Duodenal mucosa (tissue), 2 donors: ENCODE data around the gene SYT14.
"Not testable (repeated sequence)": the region's sequence is repeated elsewhere in the genome, so short reads cannot be mapped to it uniquely, and the experiment has no call there.

ENCODE experiments used
- H3K27ac ChIP-seq: one replicate; pipeline ENCODE4 v1.7.0; 2013; ENCODE audit warnings: low read depth, low read length
- H3K27me3 ChIP-seq, 2 donors: one replicate each; pipeline ENCODE4 v1.7.0; 2013; ENCODE audit warnings: low read length in 2 of 2, control low read depth in 1 of 2; ENCODE audit not compliant: insufficient read depth in 2 of 2, control insufficient read depth in 1 of 2
- H3K36me3 ChIP-seq, 2 donors: one replicate each; pipeline ENCODE4 v1.7.0; 2013; ENCODE audit warnings: low read length in 2 of 2, control low read depth in 1 of 2; ENCODE audit not compliant: insufficient read depth in 2 of 2, control insufficient read depth in 1 of 2
- H3K4me1 ChIP-seq, 2 donors: one replicate each; pipeline ENCODE4 v1.7.0; 2013; ENCODE audit warnings: low read length in 2 of 2, control low read depth in 1 of 2; ENCODE audit not compliant: insufficient read depth in 2 of 2, control insufficient read depth in 1 of 2
- H3K4me3 ChIP-seq, 2 donors: one replicate each; pipeline ENCODE4 v1.7.0; 2013; ENCODE audit warnings: low read length in 2 of 2, low read depth in 1 of 2
- H3K9ac ChIP-seq, 2 donors: one replicate each; pipeline ENCODE4 v1.7.0; 2013; ENCODE audit warnings: low read length in 2 of 2, low read depth in 1 of 2
- H3K9me3 ChIP-seq, 2 donors: one replicate each; pipeline ENCODE4 v1.7.0; 2013; ENCODE audit warnings: low read length in 2 of 2, control low read depth in 1 of 2; ENCODE audit not compliant: control insufficient read depth in 1 of 2

The SYT14 gene

DNA sequence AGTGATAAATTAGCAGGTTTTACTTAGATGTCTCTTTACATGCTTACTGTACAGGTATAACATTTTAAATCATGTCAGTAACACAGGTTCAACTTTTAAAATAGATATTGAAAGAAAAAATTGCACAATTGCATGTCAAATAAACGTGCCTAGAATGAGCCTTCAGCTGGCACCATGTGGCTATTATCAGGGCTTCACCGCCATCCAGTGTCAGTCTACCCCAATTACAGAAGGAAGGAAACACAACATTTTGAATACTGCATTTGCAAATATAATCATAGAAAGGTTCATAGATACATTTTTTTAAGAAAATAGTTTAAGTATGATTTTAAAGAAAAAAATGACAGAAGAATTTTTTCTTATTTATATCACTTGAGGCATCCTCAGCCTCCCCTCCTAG, 247.0 kb downstream of the SYT14 start:
- Histone ChIP-seq H3K9me3 (no peaks in the 10 kb centered on the region), H3K27ac (no peak overlapping the region), H3K4me3 (no peak overlapping the region), H3K9ac (no peak overlapping the region), H3K36me3 (no peaks in the 10 kb centered on the region), H3K4me1 (no peaks in the 10 kb centered on the region), H3K27me3 (no peaks in the 10 kb centered on the region)

- H3K27me3 ChIP-seq, H3K9me3 ChIP-seq, H3K4me1 ChIP-seq, H3K27ac ChIP-seq, H3K9ac ChIP-seq, H3K4me3 ChIP-seq, H3K36me3 ChIP-seq: not testable (repeated sequence)
These were observed 250.0 kb downstream of the SYT14 start for GRCh38 chr1:210187849-210188606.

DNA sequence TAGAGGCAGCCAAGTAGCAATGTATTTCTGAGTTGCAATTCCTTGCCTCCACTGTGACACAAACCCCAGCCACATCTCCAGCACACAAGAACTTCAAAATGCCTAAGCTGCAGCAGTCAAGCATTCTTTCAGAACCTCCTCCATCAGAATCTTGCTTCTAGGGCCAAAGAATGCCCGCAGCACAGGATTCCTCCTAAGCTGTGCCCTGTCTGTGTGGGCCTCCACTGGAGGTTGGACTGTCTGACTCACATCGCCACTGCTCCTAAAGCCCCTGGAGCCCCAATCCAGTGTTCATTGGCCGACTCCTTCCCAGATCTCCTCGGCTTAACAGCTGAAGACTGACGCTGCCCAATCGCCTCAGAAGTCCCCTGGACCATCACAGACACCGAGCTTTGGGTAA, 251.4 kb downstream of the SYT14 start:
- Histone ChIP-seq H3K36me3 (no peaks in the 10 kb centered on the region), H3K9me3 (no peaks in the 10 kb centered on the region), H3K27me3 (no peaks in the 10 kb centered on the region), H3K27ac (no peak overlapping the region), H3K4me1 (no peaks in the 10 kb centered on the region), H3K9ac (no peak overlapping the region), H3K4me3 (no peak overlapping the region)

DNA sequence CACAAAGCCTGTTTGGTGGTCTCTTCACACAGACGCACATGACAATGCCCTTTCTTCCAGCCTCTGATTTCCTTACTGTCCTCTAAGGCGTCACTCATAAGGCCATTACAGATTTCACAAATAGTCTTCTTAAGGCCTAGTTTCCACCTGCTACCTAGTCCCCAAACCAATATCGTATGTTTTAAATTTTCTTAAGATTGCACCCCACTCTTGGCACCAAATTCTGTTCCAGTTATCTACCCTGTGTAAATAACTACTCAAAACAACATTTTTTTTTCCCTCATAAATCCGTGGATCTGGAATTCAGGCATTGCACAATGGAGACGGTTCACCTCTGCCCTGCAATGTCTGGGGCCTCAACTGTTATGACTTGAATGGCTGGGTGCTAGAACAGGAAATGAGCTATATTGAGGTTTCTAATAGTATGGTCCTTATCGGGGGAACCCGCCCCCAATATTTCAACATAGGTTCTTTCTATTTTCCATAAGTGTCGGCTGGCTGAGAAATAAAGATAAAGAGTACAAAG, 257.7 kb downstream of the SYT14 start:
- H3K9ac ChIP-seq = no peak overlapping the region
- no peaks in the 10 kb centered on the region for H3K36me3 ChIP-seq
- H3K27ac ChIP-seq = no peak overlapping the region
- peaks cover 6% of the 10 kb centered on the region in 2 donors for H3K9me3 ChIP-seq
- no peak overlapping the region for H3K4me3 ChIP-seq
- H3K4me1 ChIP-seq = no peaks in the 10 kb centered on the region
- H3K27me3 ChIP-seq = no peaks in the 10 kb centered on the region

GRCh38 chr1:210196266-210196665, 258.2 kb downstream of the SYT14 start:
- not testable (repeated sequence) for H3K4me3 ChIP-seq, H3K27ac ChIP-seq, H3K9ac ChIP-seq, H3K27me3 ChIP-seq, H3K36me3 ChIP-seq, H3K4me1 ChIP-seq, H3K9me3 ChIP-seq

DNA sequence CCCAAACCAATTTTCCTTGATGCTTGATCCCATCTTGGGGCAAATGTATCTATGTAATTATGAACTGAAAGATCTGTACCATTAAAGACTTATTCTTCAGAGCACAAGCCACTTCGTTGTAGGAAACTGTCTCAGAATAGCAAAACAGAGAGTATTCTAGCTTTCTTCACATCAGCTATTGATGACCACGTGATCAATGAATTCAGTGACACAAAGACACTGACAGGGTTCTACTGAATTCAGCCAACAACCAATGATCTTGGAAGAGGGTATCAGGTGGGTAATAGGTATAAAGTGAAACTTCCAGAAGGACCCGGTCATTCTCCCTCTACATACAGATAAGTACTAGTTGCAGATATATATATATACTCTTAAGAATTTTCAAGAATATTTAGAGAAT, 260.8 kb downstream of the SYT14 start:
- Histone ChIP-seq H3K4me1 (no peaks in the 10 kb centered on the region), H3K9me3 (peaks cover 6% of the 10 kb centered on the region in 2 donors), H3K9ac (no peak overlapping the region), H3K27me3 (no peaks in the 10 kb centered on the region), H3K36me3 (no peaks in the 10 kb centered on the region), H3K27ac (no peak overlapping the region), H3K4me3 (no peak overlapping the region)

DNA sequence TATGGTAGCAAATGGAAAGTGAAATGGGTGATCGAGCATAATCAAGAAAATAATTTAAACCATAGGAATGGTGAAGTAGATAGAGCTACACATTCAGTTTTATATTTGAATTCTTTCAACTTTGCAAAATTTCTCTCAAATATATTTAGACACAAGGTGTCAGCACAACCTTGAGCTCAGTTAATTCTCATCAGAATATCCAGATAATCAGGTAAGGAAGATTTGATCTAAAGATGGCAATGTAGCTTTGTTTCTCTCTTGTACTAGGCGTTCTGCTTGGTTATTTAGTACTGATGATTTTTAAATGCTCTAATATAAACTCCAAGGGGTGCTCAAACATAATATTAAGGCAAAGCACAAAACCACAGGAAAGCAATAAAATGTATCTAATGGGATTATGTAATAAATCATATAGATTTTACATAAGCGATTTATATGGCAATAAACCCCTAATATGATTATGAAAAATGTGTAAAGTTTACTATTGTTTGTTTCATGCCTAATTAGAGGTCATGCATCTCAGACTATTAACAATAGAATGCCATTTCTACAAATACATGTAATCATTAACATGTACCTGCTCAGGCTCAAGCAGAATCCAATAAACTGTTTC, 262.2 kb downstream of the SYT14 start:
- Histone ChIP-seq H3K27me3 (no peaks in the 10 kb centered on the region), H3K9me3 (peaks cover 6% of the 10 kb centered on the region in 2 donors), H3K4me1 (no peaks in the 10 kb centered on the region), H3K9ac (no peak overlapping the region), H3K36me3 (no peaks in the 10 kb centered on the region), H3K27ac (no peak overlapping the region), H3K4me3 (no peak overlapping the region)

GRCh38 chr1:210201681-210202080, 263.7 kb downstream of the SYT14 start:
- H3K4me1 ChIP-seq = no peaks in the 10 kb centered on the region
- no peaks in the 10 kb centered on the region for H3K36me3 ChIP-seq
- no peak overlapping the region for H3K9ac ChIP-seq
- no peak overlapping the region for H3K4me3 ChIP-seq
- H3K9me3 ChIP-seq = no peaks in the 10 kb centered on the region
- no peaks in the 10 kb centered on the region for H3K27me3 ChIP-seq
- no peak overlapping the region for H3K27ac ChIP-seq

DNA sequence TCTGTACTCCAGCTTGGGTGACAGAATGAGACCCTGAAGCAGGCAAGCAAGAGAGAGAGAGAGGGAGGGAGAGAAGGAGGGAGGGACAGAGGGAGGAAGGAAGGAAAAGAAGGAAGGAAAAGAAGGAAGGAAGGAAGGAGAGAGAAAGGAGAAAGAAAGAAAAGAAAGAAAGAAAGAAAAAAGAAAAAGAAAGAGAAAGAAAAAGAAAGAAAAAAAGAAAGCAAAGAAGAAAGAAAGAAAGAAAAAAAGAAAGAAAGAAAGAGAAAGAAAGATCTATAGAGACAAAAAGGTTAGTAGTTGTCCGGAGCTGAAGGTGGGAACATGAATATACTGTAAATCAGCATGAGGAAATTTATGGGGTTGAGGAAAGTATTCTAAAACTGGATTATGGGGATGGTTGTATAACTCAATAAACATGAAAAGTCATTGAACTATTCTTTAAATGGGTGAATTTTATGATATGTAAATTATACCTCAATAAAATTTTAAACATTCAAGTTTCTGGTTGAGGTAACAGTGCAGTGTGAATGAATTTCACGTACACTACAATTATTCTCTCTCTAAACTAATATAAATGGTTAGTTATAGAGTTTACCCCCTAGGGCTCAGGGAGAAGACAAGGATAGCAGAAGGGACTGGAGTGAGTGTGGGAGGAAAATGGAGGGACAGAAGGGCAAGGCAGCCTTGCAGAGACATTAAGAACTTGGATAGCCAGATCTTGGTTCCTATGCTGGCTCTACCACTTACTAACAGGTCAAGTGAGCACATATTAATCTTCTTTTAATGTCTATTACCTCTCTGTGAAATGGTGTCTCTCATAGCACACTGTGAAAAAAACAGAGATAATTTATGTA, 269.8 kb downstream of the SYT14 start:
- H3K36me3 ChIP-seq = no peaks in the 10 kb centered on the region
- H3K27me3 ChIP-seq = no peaks in the 10 kb centered on the region
- H3K4me1 ChIP-seq = no peaks in the 10 kb centered on the region
- H3K4me3 ChIP-seq = no peak overlapping the region
- no peaks in the 10 kb centered on the region for H3K9me3 ChIP-seq
- no peak overlapping the region for H3K27ac ChIP-seq
- H3K9ac ChIP-seq = no peak overlapping the region

GRCh38 chr1:210213335-210213734, 275.3 kb downstream of the SYT14 start:
- H3K27ac ChIP-seq = no peak overlapping the region

More at GRCh38 chr1:210213335-210213734, 275.3 kb downstream of the SYT14 start:
- Histone ChIP-seq H3K36me3 (no peaks in the 10 kb centered on the region), H3K4me1 (no peaks in the 10 kb centered on the region), H3K4me3 (no peak overlapping the region), H3K9ac (no peak overlapping the region), H3K9me3 (no peaks in the 10 kb centered on the region), H3K27me3 (no peaks in the 10 kb centered on the region)
